H9 (cell line): Measurements from ENCODE around the gene TOM1L2. TPM values are rescaled to one million over a fixed set of nuclear protein-coding genes. Genes with fewer than 3 reads are reported as not detected.

ENCODE experiments used
- DNase-seq: peaks from one replicate; pipeline ENCODE4 v3.0.0-alpha.2; 2017
- H2AFZ ChIP-seq: one replicate; pipeline ENCODE4 v1.6.1; 2013; ENCODE audit warnings: mild to moderate bottlenecking, low read length, control low read depth, moderate library complexity
- H2AK5ac ChIP-seq: 2 replicates; pipeline ENCODE4 v1.6.1; 2013; ENCODE audit warnings: low read length, control low read depth, mixed read lengths; ENCODE audit not compliant: insufficient read length
- H2BK120ac ChIP-seq: one replicate; pipeline ENCODE4 v1.6.1; 2013; ENCODE audit warnings: low read depth, mild to moderate bottlenecking, low read length, control low read depth, inconsistent platforms; ENCODE audit not compliant: poor library complexity, severe bottlenecking
- H2BK12ac ChIP-seq: 2 replicates; pipeline ENCODE4 v1.6.1; 2013; ENCODE audit warnings: low read length, control low read depth, mixed read lengths, low read depth; ENCODE audit not compliant: insufficient read length
- H2BK15ac ChIP-seq: 2 replicates; pipeline ENCODE4 v1.6.1; 2013; ENCODE audit warnings: low read depth, low read length, control low read depth
- H2BK20ac ChIP-seq: one replicate; pipeline ENCODE4 v1.6.1; 2013; ENCODE audit warnings: low read depth, mild to moderate bottlenecking, low read length, control low read depth, inconsistent platforms; ENCODE audit not compliant: poor library complexity, severe bottlenecking
- H2BK5ac ChIP-seq: 2 replicates; pipeline ENCODE4 v1.6.1; 2013; ENCODE audit warnings: low read length, control low read depth, mixed read lengths; ENCODE audit not compliant: insufficient read length
- H3K14ac ChIP-seq: 2 replicates; pipeline ENCODE4 v1.6.1; 2013; ENCODE audit warnings: low read length, control low read depth; ENCODE audit not compliant: insufficient read depth
- H3K18ac ChIP-seq: 2 replicates; pipeline ENCODE4 v1.6.1; 2013; ENCODE audit warnings: low read depth, mild to moderate bottlenecking, mixed read lengths, low read length, control low read depth; ENCODE audit not compliant: insufficient read length
- H3K23ac ChIP-seq: 2 replicates; pipeline ENCODE4 v1.6.1; 2013; ENCODE audit warnings: low read length, control low read depth, mixed read lengths, low read depth; ENCODE audit not compliant: insufficient read length
- H3K23me2 ChIP-seq: 2 replicates; pipeline ENCODE4 v1.6.1; 2013; ENCODE audit warnings: low read depth, mild to moderate bottlenecking, mixed read lengths, low read length, control low read depth; ENCODE audit not compliant: insufficient read length, poor library complexity, severe bottlenecking
- H3K27ac ChIP-seq: 2 replicates; pipeline ENCODE4 v1.5.1; 2013; ENCODE audit warnings: low read length, control low read depth, mixed read lengths, low read depth; ENCODE audit not compliant: insufficient read length
- H3K27me3 ChIP-seq: 2 replicates; pipeline ENCODE4 v1.6.1; 2013; ENCODE audit warnings: low read length, control low read depth, inconsistent platforms; ENCODE audit not compliant: insufficient read depth
- H3K4ac ChIP-seq: 2 replicates; pipeline ENCODE4 v1.6.1; 2013; ENCODE audit warnings: low read depth, mild to moderate bottlenecking, control low read depth, inconsistent platforms, low read length, moderate library complexity
- H3K4me1 ChIP-seq: 2 replicates; pipeline ENCODE4 v1.6.1; 2013; ENCODE audit warnings: low read length, control low read depth, inconsistent platforms; ENCODE audit not compliant: insufficient read depth
- H3K4me2 ChIP-seq: 2 replicates; pipeline ENCODE4 v1.6.1; 2013; ENCODE audit warnings: low read length, control low read depth, mixed read lengths; ENCODE audit not compliant: insufficient read length, insufficient read depth
- H3K56ac ChIP-seq: 2 replicates; pipeline ENCODE4 v1.6.1; 2013; ENCODE audit warnings: low read depth, mild to moderate bottlenecking, mixed read lengths, low read length, control low read depth; ENCODE audit not compliant: insufficient read length
- H3K79me1 ChIP-seq: 2 replicates; pipeline ENCODE4 v1.6.1; 2013; ENCODE audit warnings: low read depth, mild to moderate bottlenecking, moderate library complexity, low read length, control low read depth, inconsistent platforms; ENCODE audit not compliant: insufficient read depth, poor library complexity, severe bottlenecking
- H3K79me2 ChIP-seq: 2 replicates; pipeline ENCODE4 v1.6.1; 2013; ENCODE audit warnings: low read length, control low read depth, inconsistent platforms; ENCODE audit not compliant: insufficient read depth
- H3K9ac ChIP-seq: 2 replicates; pipeline ENCODE4 v1.6.1; 2013; ENCODE audit warnings: low read length, control low read depth, mixed read lengths; ENCODE audit not compliant: insufficient read length; ENCODE audit errors: extremely low read depth
- H3K9me3 ChIP-seq: one replicate; pipeline ENCODE4 v1.6.1; 2013; ENCODE audit warnings: low read depth, low read length, inconsistent platforms; ENCODE audit not compliant: control insufficient read depth
- H3T11ph ChIP-seq: one replicate; pipeline ENCODE4 v1.6.1; 2013; ENCODE audit warnings: mild to moderate bottlenecking, low read length, control low read depth, inconsistent platforms
- H4K20me1 ChIP-seq: one replicate; pipeline ENCODE4 v1.6.1; 2013; ENCODE audit not compliant: control insufficient read depth, insufficient read length, insufficient read depth
- H4K5ac ChIP-seq: 2 replicates; pipeline ENCODE4 v1.6.1; 2013; ENCODE audit warnings: low read depth, mild to moderate bottlenecking, mixed read lengths, low read length, control low read depth; ENCODE audit not compliant: insufficient read length
- H4K8ac ChIP-seq: replicated peaks from 2 replicates; pipeline ENCODE4 v1.6.1; 2013; ENCODE audit warnings: low read length, control low read depth, mixed read lengths, low read depth; ENCODE audit not compliant: insufficient read length
- H4K91ac ChIP-seq: 2 replicates; pipeline ENCODE4 v1.6.1; 2013; ENCODE audit warnings: low read depth, mild to moderate bottlenecking, moderate library complexity, mixed read lengths, low read length, control low read depth; ENCODE audit not compliant: insufficient read length
- H3K27ac Mint-ChIP-seq, 3 experiments: 2 replicates in 2 of 3; 3 replicates in 1 of 3; pipeline ENCODE4 v1.8.0; 2020 to 2021; ENCODE audit warnings: mixed read lengths in 3 of 3, mild to moderate bottlenecking in 1 of 3, moderate library complexity in 1 of 3
- H3K27me3 Mint-ChIP-seq: 2 replicates; pipeline ENCODE4 v1.8.0; 2021; ENCODE audit warnings: low read depth, mild to moderate bottlenecking, moderate library complexity, mixed read lengths
- H3K36me3 Mint-ChIP-seq, 3 experiments: 2 replicates in 2 of 3; 3 replicates in 1 of 3; pipeline ENCODE4 v1.8.0; 2020 to 2021; ENCODE audit warnings: low read depth in 3 of 3, mixed read lengths in 3 of 3; ENCODE audit not compliant: insufficient read depth in 1 of 3
- H3K4me1 Mint-ChIP-seq, 2 experiments: 2 replicates each; pipeline ENCODE4 v1.8.0; 2020; ENCODE audit warnings: mixed read lengths in 2 of 2
- H3K4me3 Mint-ChIP-seq, 2 experiments: 2 replicates in 1 of 2; 3 replicates in 1 of 2; pipeline ENCODE4 v1.8.0; 2020 to 2021; ENCODE audit warnings: mild to moderate bottlenecking in 2 of 2, mixed read lengths in 2 of 2, moderate library complexity in 1 of 2
- H3K9me3 Mint-ChIP-seq, 2 experiments: 2 replicates in 1 of 2; 3 replicates in 1 of 2; pipeline ENCODE4 v1.8.0; 2020; ENCODE audit warnings: mild to moderate bottlenecking in 2 of 2, mixed read lengths in 2 of 2, moderate library complexity in 1 of 2
- CTCF ChIP-seq: fragments of 200-600 bp; sonication (generic); conservative IDR thresholded peaks from 3 replicates; pipeline ENCODE4 v1.8.0; 2021; ENCODE audit warnings: antibody characterized with exemption, mild to moderate bottlenecking
- WGBS: extraction: QIAGEN DNeasy Blood & Tissue Kit; methylation state at CpG from one replicate; pipeline ENCODE4 v1.1.7; 2013; ENCODE audit warnings: missing lambda C conversion rate, low lambda C conversion rate, mixed read lengths; ENCODE audit not compliant: insufficient read length; ENCODE audit errors: extremely low coverage; 5-methylcytosine and 5-hydroxymethylcytosine counted together
- total RNA-seq: library from RNA; stranded (reverse); gene quantifications from 2 replicates; pipeline ENCODE4 v1.2.1, GENCODE V29; 2021

The TOM1L2 gene
- total RNA-seq, 1 experiment from 2014 or later: 4.6 TPM

GRCh38 chr17:17852930-17853329 is 119.3 kb downstream of the TOM1L2 start:
- H3K27ac ChIP-seq: no peak overlapping the region
- H3T11ph ChIP-seq: no peak overlapping the region
- no peak overlapping the region for H3K4me2 ChIP-seq
- no peak overlapping the region for H4K5ac ChIP-seq
- H2BK120ac ChIP-seq: no peak overlapping the region
- no peak overlapping the region for H2AFZ ChIP-seq
- no peaks in the 10 kb centered on the region for H3K9me3 ChIP-seq
- Mint-ChIP-seq H3K27me3 (no peaks in the 10 kb centered on the region; the same call in 1 of the 2 replicates), H3K9me3 (no peaks in the 10 kb centered on the region), H3K27ac (peak overlapping the region in 1 of 3 experiments; percentile 79; a peak in 1 of 7 replicates), H3K4me1 (peaks cover 34 to 51% of the 10 kb centered on the region in 2 experiments), H3K4me3 (no peak overlapping the region), H3K36me3 (no peaks in the 10 kb centered on the region)
- no peak overlapping the region for H3K18ac ChIP-seq
- H3K9ac ChIP-seq: no peak overlapping the region
- no peaks in the 10 kb centered on the region for H3K23me2 ChIP-seq
- H3K14ac ChIP-seq: no peak overlapping the region
- no peaks in the 10 kb centered on the region for H3K27me3 ChIP-seq
- H3K56ac ChIP-seq: no peak overlapping the region
- no peak overlapping the region for H4K8ac ChIP-seq
- H2BK15ac ChIP-seq: no peak overlapping the region
- no peak for TF ChIP-seq CTCF
- no peak overlapping the region for H3K4ac ChIP-seq
- no peaks in the 10 kb centered on the region for H3K79me1 ChIP-seq
- no peak overlapping the region for H3K23ac ChIP-seq
- DNase-seq: no peak
- H2BK5ac ChIP-seq: no peak overlapping the region
- no peak overlapping the region for H2BK20ac ChIP-seq
- no peaks in the 10 kb centered on the region for H3K79me2 ChIP-seq
- no peak overlapping the region for H2AK5ac ChIP-seq
- H3K4me1 ChIP-seq: no peaks in the 10 kb centered on the region; the same call in 1 of the 2 replicates
- H4K91ac ChIP-seq: no peak overlapping the region
- no peak overlapping the region for H2BK12ac ChIP-seq
- WGBS: no CpG with 5 or more reads among the region's 3 CpGs
- no peaks in the 10 kb centered on the region for H4K20me1 ChIP-seq
